Prostate gland (tissue), 2 donors: ENCODE results near the gene RPS6KA3. TPM values are rescaled to one million over a fixed set of nuclear protein-coding genes. Genes with fewer than 3 reads are reported as not detected.

Experiments used
- DNase-seq: peaks from one replicate; pipeline ENCODE4 v3.0.0-alpha.2; 2019; ENCODE audit warnings: low spot score
- H3K27ac ChIP-seq, 2 donors: fragments of 200-600 bp; sonication (generic); 2 replicates each; pipeline ENCODE4 v1.5.1; 2017 to 2019
- H3K27me3 ChIP-seq: fragments of 200-600 bp; sonication (generic); replicated peaks from 2 replicates; pipeline ENCODE4 v1.5.1; 2019; ENCODE audit not compliant: insufficient read depth
- H3K36me3 ChIP-seq, 2 donors: fragments of 200-600 bp; sonication (generic); 1 replicate in 1 of 2; 2 replicates in 1 of 2; pipeline versions ENCODE4 v1.5.1 to v1.8.1; 2017 to 2019
- H3K4me1 ChIP-seq: fragments of 200-600 bp; sonication (generic); replicated peaks from 2 replicates; pipeline ENCODE4 v1.5.1; 2019
- H3K4me3 ChIP-seq, 2 donors: fragments of 200-600 bp; sonication (generic); 2 replicates each; pipeline ENCODE4 v1.5.1; 2017 to 2019
- H3K9me3 ChIP-seq: fragments of 200-600 bp; sonication (generic); 2 replicates; pipeline ENCODE4 v1.5.1; 2017
- CTCF ChIP-seq, 4 experiments: fragments of 200-600 bp in 2 of 4; fragments of 450-650 bp in 2 of 4; sonication (generic) in 2 of 4; IDR thresholded peaks; 1 replicate in 3 of 4; 2 replicates in 1 of 4; pipeline ENCODE4 v1.5.1; 2016 to 2019; ENCODE audit warnings: antibody characterized with exemption in 4 of 4, mild to moderate bottlenecking in 2 of 4, moderate library complexity in 2 of 4
- POLR2A ChIP-seq: fragments of 450-650 bp; IDR thresholded peaks from one replicate; pipeline ENCODE4 v1.6.1; 2016; ENCODE audit warnings: antibody characterized with exemption, mild to moderate bottlenecking
- POLR2AphosphoS5 ChIP-seq: sonication (generic); formaldehyde crosslinking; IDR thresholded peaks from one replicate; pipeline ENCODE4 v1.6.1; 2017; ENCODE audit warnings: antibody characterized with exemption
- WGBS: methylation state at CpG from one replicate; pipeline ENCODE4 v1.1.5; 2018; 5-methylcytosine and 5-hydroxymethylcytosine counted together
- intact Hi-C: fragments of 100-400 bp; cut with DNase I; formaldehyde crosslinking; loops from one replicate; pipeline ENCODE4 v1.14.2; 2022
- total RNA-seq, 2 donors: library from RNA; depleted of rRNA; stranded (reverse); fragments of >200 nt; gene quantifications; one replicate each; pipeline ENCODE4 v1.1.0, GENCODE V29; 2016

RPS6KA3 gene
- total RNA-seq, 2 donors from 2014 or later = 19.8 to 52.8 TPM

- H3K36me3 ChIP-seq = no peaks in the 10 kb centered on the region
- H3K27me3 ChIP-seq = no peaks in the 10 kb centered on the region
- TF ChIP-seq CTCF (IDR thresholded peaks at IDR 0.05) (no peak), POLR2A (no peak), POLR2AphosphoS5 (no peak)
- H3K27ac ChIP-seq = no peak overlapping the region
- no peak overlapping the region for H3K4me3 ChIP-seq
- intact Hi-C loops = no loop called here
- no peaks in the 10 kb centered on the region for H3K9me3 ChIP-seq
- DNase-seq = no peak
- no peaks in the 10 kb centered on the region for H3K4me1 ChIP-seq
- WGBS = 65% methylated on average over 1 of the region's 1 CpG
These were observed 28.8 kb downstream of the RPS6KA3 start for GRCh38 chrX:20237864-20238263.

- Histone ChIP-seq H3K4me3 (no peak overlapping the region), H3K36me3 (no peaks in the 10 kb centered on the region), H3K27ac (no peak overlapping the region), H3K27me3 (no peaks in the 10 kb centered on the region), H3K4me1 (no peaks in the 10 kb centered on the region), H3K9me3 (no peaks in the 10 kb centered on the region)
- intact Hi-C loops = no loop called here
- no peak for DNase-seq
- no peak for TF ChIP-seq POLR2AphosphoS5
- TF ChIP-seq CTCF (IDR thresholded peaks at IDR 0.05) = no peak
- no peak for TF ChIP-seq POLR2A
These were observed 31.0 kb downstream of the RPS6KA3 start for GRCh38 chrX:20235755-20236154.

- Histone ChIP-seq H3K9me3 (no peaks in the 10 kb centered on the region), H3K4me3 (no peak overlapping the region), H3K36me3 (no peaks in the 10 kb centered on the region), H3K27ac (no peak overlapping the region), H3K4me1 (no peaks in the 10 kb centered on the region), H3K27me3 (no peaks in the 10 kb centered on the region)
- DNase-seq = no peak
- intact Hi-C loops = no loop called here
- 100% methylated on average over 2 of the region's 2 CpGs for WGBS
- TF ChIP-seq CTCF (IDR thresholded peaks at IDR 0.05) = no peak
- TF ChIP-seq POLR2A = no peak
- TF ChIP-seq POLR2AphosphoS5 = no peak
These were observed 33.4 kb downstream of the RPS6KA3 start for GRCh38 chrX:20233336-20233735.

- Histone ChIP-seq H3K4me3 (no peak overlapping the region), H3K27ac (no peak overlapping the region), H3K4me1 (no peaks in the 10 kb centered on the region), H3K9me3 (no peaks in the 10 kb centered on the region), H3K27me3 (no peaks in the 10 kb centered on the region), H3K36me3 (no peaks in the 10 kb centered on the region)
- 71% methylated on average over 4 of the region's 4 CpGs for WGBS
- DNase-seq = no peak
- TF ChIP-seq POLR2A = no peak
- TF ChIP-seq POLR2AphosphoS5 = no peak
- intact Hi-C loops = no loop called here
These were observed 35.1 kb downstream of the RPS6KA3 start for GRCh38 chrX:20231598-20231997.

- Histone ChIP-seq H3K4me1 (no peaks in the 10 kb centered on the region), H3K27ac (no peak overlapping the region), H3K4me3 (no peak overlapping the region), H3K36me3 (no peaks in the 10 kb centered on the region), H3K9me3 (no peaks in the 10 kb centered on the region), H3K27me3 (no peaks in the 10 kb centered on the region)
- intact Hi-C loops = no loop called here
- DNase-seq = no peak
- TF ChIP-seq POLR2AphosphoS5 = no peak
- no peak for TF ChIP-seq POLR2A
- no peak for TF ChIP-seq CTCF (IDR thresholded peaks at IDR 0.05)
- 98% methylated on average over 3 of the region's 3 CpGs for WGBS
These were observed 36.3 kb downstream of the RPS6KA3 start for GRCh38 chrX:20230406-20230805.
